HG02840 (cell line): ENCODE data around the gene CA10.

Experiments used
- ATAC-seq: cut with Tn5 transposase; IDR thresholded peaks from one replicate; pipeline ENCODE4 v1.9.1; 2021; ENCODE audit warnings: mild to moderate bottlenecking, moderate library complexity, moderate number of reproducible peaks; ENCODE audit not compliant: unreplicated experiment, low FRiP score

The CA10 gene

GRCh38 chr17:51662204-51663056 is 496.1 kb downstream of the CA10 start:
- no peak for ATAC-seq

- no peak for ATAC-seq
Measured at GRCh38 chr17:51661403-51661802, 497.1 kb downstream of the CA10 start.

- no peak for ATAC-seq
Measured at GRCh38 chr17:51660266-51660665, 498.2 kb downstream of the CA10 start.

GRCh38 chr17:51657224-51657623 is 501.3 kb downstream of the CA10 start:
- ATAC-seq = no peak

GRCh38 chr17:51653878-51654277 is 504.6 kb downstream of the CA10 start:
- ATAC-seq = no peak

GRCh38 chr17:51652529-51652928 is 506.0 kb downstream of the CA10 start:
- ATAC-seq = no peak

- ATAC-seq = no peak
Measured at GRCh38 chr17:51651513-51652298, 506.8 kb downstream of the CA10 start.

GRCh38 chr17:51650772-51651171 is 507.7 kb downstream of the CA10 start:
- no peak for ATAC-seq

GRCh38 chr17:51650202-51650601 is 508.3 kb downstream of the CA10 start:
- no peak for ATAC-seq

GRCh38 chr17:51647826-51648225 is 510.7 kb downstream of the CA10 start:
- ATAC-seq = no peak

GRCh38 chr17:51647067-51647466 is 511.4 kb downstream of the CA10 start:
- ATAC-seq = no peak

- no peak for ATAC-seq
Measured at GRCh38 chr17:51646539-51646938, 512.0 kb downstream of the CA10 start.

- no peak for ATAC-seq
Measured at GRCh38 chr17:51645056-51645455, 513.5 kb downstream of the CA10 start.

GRCh38 chr17:51643702-51644490 is 514.6 kb downstream of the CA10 start:
- ATAC-seq = no peak

- no peak for ATAC-seq
Measured at GRCh38 chr17:51642029-51642428, 516.5 kb downstream of the CA10 start.

- ATAC-seq = no peak
Measured at GRCh38 chr17:51640108-51640622, 518.3 kb downstream of the CA10 start.

GRCh38 chr17:51638971-51639370 is 519.5 kb downstream of the CA10 start:
- ATAC-seq = no peak

- ATAC-seq = no peak
Measured at GRCh38 chr17:51636291-51636690, 522.2 kb downstream of the CA10 start.

- no peak for ATAC-seq
Measured at GRCh38 chr17:51630101-51630671, 528.3 kb downstream of the CA10 start.

- ATAC-seq = no peak
Measured at GRCh38 chr17:51629232-51629631, 529.3 kb downstream of the CA10 start.
